MM.1S (cell line): Measurements from ENCODE around the gene NAP1L5.

ENCODE experiments used
- DNase-seq: peaks from one replicate; pipeline ENCODE4 v3.0.0-alpha.2; 2015
- H2AFZ ChIP-seq: fragments of 300-600 bp; sonication (generic); 2 replicates; pipeline ENCODE4 v1.6.0; 2016; ENCODE audit warnings: antibody characterized with exemption, low read length
- H3F3A ChIP-seq: fragments of 300-600 bp; sonication (generic); 2 replicates; pipeline ENCODE4 v1.6.1; 2016; ENCODE audit warnings: mild to moderate bottlenecking, antibody characterized with exemption, low read length, moderate library complexity, mixed read lengths; ENCODE audit not compliant: insufficient read depth
- H3K27ac ChIP-seq: fragments of 300-600 bp; sonication (generic); 2 replicates; pipeline ENCODE4 v1.5.1; 2016; ENCODE audit warnings: mild to moderate bottlenecking, low read length
- H3K27me3 ChIP-seq: fragments of 300-600 bp; sonication (generic); replicated peaks from 2 replicates; pipeline ENCODE4 v1.6.0; 2016; ENCODE audit warnings: low read length; ENCODE audit not compliant: insufficient read depth
- H3K36me3 ChIP-seq: fragments of 300-600 bp; sonication (generic); replicated peaks from 2 replicates; pipeline ENCODE4 v1.6.1; 2016; ENCODE audit warnings: mild to moderate bottlenecking, low read length, mixed read lengths; ENCODE audit not compliant: insufficient read depth
- H3K4me1 ChIP-seq: fragments of 300-600 bp; sonication (generic); 2 replicates; pipeline ENCODE4 v1.6.1; 2016; ENCODE audit warnings: low read length, mixed read lengths
- H3K4me2 ChIP-seq: fragments of 300-600 bp; sonication (generic); 2 replicates; pipeline ENCODE4 v1.6.0; 2016; ENCODE audit warnings: low read depth, low read length
- H3K4me3 ChIP-seq: fragments of 300-600 bp; sonication (generic); 2 replicates; pipeline ENCODE4 v1.5.1; 2016; ENCODE audit warnings: low read length, mixed read lengths
- H3K79me2 ChIP-seq: fragments of 300-600 bp; sonication (generic); 2 replicates; pipeline ENCODE4 v1.6.1; 2016; ENCODE audit warnings: mixed run types, low read length, mixed read lengths
- H3K9ac ChIP-seq: fragments of 300-600 bp; sonication (generic); 2 replicates; pipeline ENCODE4 v1.6.1; 2016; ENCODE audit warnings: low read length, mixed read lengths
- H3K9me2 ChIP-seq: fragments of 300-600 bp; sonication (generic); replicated peaks from 2 replicates; pipeline ENCODE4 v1.6.1; 2016; ENCODE audit warnings: mild to moderate bottlenecking, low read length, mixed read lengths; ENCODE audit not compliant: insufficient read depth
- H3K9me3 ChIP-seq: fragments of 300-600 bp; sonication (generic); replicated peaks from 2 replicates; pipeline ENCODE4 v1.6.1; 2016; ENCODE audit warnings: mild to moderate bottlenecking, low read length, mixed read lengths; ENCODE audit not compliant: insufficient read depth
- H4K20me1 ChIP-seq: fragments of 300-600 bp; sonication (generic); 2 replicates; pipeline ENCODE4 v1.6.1; 2016; ENCODE audit warnings: mild to moderate bottlenecking, low read length, moderate library complexity, mixed read lengths; ENCODE audit not compliant: insufficient read depth
- EZH2 ChIP-seq: fragments of 300-600 bp; sonication (generic); optimal IDR thresholded peaks from 2 replicates; pipeline ENCODE3; 2017; ENCODE audit warnings: low read depth, mild to moderate bottlenecking, antibody characterized with exemption, low read length, mixed read lengths
- EZH2phosphoT487 ChIP-seq: fragments of 300-600 bp; sonication (generic); IDR thresholded peaks from 2 replicates; pipeline ENCODE4 v1.6.1; 2018; ENCODE audit warnings: antibody characterized with exemption, low read length
- TF ChIP-seq, protein P1 (sequence below): fragments of 300-600 bp; sonication (generic); IDR thresholded peaks from 2 replicates; pipeline ENCODE4 v1.5.1; 2016; ENCODE audit warnings: antibody characterized with exemption, low read length, mixed read lengths

NAP1L5 gene

DNA sequence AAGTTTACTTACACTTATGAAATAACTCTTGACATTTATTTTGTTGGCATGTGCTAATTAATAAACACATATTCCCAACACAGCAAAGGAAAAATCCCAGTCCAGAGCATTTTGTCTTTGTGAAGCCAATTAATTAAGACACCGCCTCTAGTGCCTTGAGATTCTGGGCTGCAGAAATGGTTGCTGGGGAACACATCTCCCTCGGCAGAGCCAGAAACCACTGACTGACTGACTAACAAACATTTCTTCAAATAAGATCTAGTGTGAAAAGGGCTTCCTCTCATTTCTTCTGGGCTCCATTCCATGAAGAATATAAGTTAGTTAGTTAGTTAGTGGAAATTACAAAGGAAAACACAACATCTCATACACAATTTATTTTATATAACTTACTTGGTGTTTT is 28.4 kb upstream of the NAP1L5 start:
- Histone ChIP-seq H3K27ac (no peak overlapping the region), H3K36me3 (no peaks in the 10 kb centered on the region), H3K9me3 (no peaks in the 10 kb centered on the region), H2AFZ (no peak overlapping the region), H3K9me2 (no peaks in the 10 kb centered on the region), H3K4me3 (no peak overlapping the region), H3F3A (no peaks in the 10 kb centered on the region), H4K20me1 (no peaks in the 10 kb centered on the region), H3K4me1 (no peaks in the 10 kb centered on the region), H3K79me2 (no peaks in the 10 kb centered on the region), H3K27me3 (no peaks in the 10 kb centered on the region), H3K9ac (no peak overlapping the region), H3K4me2 (no peak overlapping the region)
- DNase-seq, result no peak
- TF ChIP-seq EZH2phosphoT487, result no peak
- TF ChIP-seq EZH2, result no peak
- TF ChIP-seq, protein P1, sequence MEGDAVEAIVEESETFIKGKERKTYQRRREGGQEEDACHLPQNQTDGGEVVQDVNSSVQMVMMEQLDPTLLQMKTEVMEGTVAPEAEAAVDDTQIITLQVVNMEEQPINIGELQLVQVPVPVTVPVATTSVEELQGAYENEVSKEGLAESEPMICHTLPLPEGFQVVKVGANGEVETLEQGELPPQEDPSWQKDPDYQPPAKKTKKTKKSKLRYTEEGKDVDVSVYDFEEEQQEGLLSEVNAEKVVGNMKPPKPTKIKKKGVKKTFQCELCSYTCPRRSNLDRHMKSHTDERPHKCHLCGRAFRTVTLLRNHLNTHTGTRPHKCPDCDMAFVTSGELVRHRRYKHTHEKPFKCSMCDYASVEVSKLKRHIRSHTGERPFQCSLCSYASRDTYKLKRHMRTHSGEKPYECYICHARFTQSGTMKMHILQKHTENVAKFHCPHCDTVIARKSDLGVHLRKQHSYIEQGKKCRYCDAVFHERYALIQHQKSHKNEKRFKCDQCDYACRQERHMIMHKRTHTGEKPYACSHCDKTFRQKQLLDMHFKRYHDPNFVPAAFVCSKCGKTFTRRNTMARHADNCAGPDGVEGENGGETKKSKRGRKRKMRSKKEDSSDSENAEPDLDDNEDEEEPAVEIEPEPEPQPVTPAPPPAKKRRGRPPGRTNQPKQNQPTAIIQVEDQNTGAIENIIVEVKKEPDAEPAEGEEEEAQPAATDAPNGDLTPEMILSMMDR, result no peak

DNA sequence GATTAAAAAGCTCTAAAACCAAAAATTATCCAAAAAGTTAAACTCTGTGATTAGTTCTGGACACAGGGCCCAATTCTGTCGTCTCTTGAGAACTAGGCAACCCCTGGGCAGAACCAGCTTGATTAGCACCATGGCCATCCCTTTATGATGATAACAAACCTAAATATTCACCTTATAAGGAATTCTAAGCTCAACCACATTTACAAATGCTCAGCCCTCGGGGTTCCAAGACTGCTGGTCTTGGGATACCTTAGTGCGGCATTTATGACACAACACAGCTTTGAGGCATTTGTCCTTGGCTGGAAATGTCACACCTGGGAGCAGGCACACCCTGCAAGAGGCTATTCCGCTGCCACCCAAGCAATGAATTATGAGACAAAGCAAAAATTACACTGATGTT is 27.5 kb upstream of the NAP1L5 start:
- TF ChIP-seq EZH2phosphoT487 (no peak), EZH2 (no peak)
- TF ChIP-seq, protein P1, result no peak
- Histone ChIP-seq H3K9me2 (no peaks in the 10 kb centered on the region), H4K20me1 (no peaks in the 10 kb centered on the region), H3K36me3 (no peaks in the 10 kb centered on the region), H3K27me3 (no peaks in the 10 kb centered on the region), H3K9ac (no peak overlapping the region), H3K4me3 (no peak overlapping the region), H3K4me1 (no peaks in the 10 kb centered on the region), H3K79me2 (no peaks in the 10 kb centered on the region), H3F3A (no peaks in the 10 kb centered on the region), H3K4me2 (no peak overlapping the region), H3K9me3 (no peaks in the 10 kb centered on the region), H2AFZ (no peak overlapping the region), H3K27ac (no peak overlapping the region)
- DNase-seq, result no peak

DNA sequence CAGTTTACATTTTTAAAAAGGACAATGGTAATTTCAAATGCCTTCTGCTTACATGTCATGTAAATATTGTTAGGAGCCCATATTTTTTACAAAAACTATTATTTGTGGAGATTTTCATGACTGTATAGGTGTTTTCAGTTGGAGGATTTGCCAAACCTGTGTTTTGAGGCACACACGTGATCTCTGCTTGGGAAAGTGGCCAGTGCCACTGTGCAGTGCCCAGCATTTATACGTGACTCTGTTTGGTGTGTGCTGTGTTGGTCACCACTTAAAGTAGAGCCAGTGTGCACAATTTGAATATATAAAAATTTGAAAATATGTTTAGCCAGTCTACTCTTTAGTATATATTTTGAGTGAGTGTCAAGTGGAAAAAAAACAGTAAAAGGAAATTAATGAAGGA is 26.8 kb upstream of the NAP1L5 start:
- H4K20me1 ChIP-seq, result no peaks in the 10 kb centered on the region
- no peaks in the 10 kb centered on the region for H3K27me3 ChIP-seq
- H3K79me2 ChIP-seq, result no peaks in the 10 kb centered on the region

More for the DNA sequence above, 26.8 kb upstream of the NAP1L5 start:
- Histone ChIP-seq H3K27ac (no peak overlapping the region), H3K9me2 (no peaks in the 10 kb centered on the region), H3F3A (no peaks in the 10 kb centered on the region), H3K36me3 (no peaks in the 10 kb centered on the region), H3K4me1 (no peaks in the 10 kb centered on the region), H2AFZ (no peak overlapping the region), H3K9ac (no peak overlapping the region), H3K9me3 (no peaks in the 10 kb centered on the region), H3K4me2 (no peak overlapping the region), H3K4me3 (no peak overlapping the region)
- DNase-seq, result no peak
- TF ChIP-seq EZH2 (no peak), EZH2phosphoT487 (no peak)
- TF ChIP-seq, protein P1, result no peak
